B cell (primary cell): ENCODE data around the gene PAIP2. TPM values are rescaled to one million over a fixed set of nuclear protein-coding genes. Genes with fewer than 3 reads are reported as not detected.

ENCODE experiments used
- ATAC-seq: fragments of 200-7000 bp; cut with Tn5 transposase; one replicate; pipeline ENCODE4 v1.10.0; 2021; ENCODE audit warnings: low read depth, mild to moderate bottlenecking, moderate number of reproducible peaks, moderate library complexity
- CTCF ChIA-PET: fragments of 350-600 bp; sonication (Branson Sonifier 250); formaldehyde crosslinking; loops from one replicate; lab custom pipeline; 2021; ENCODE audit warnings: antibody characterized with exemption, inconsistent platforms; lab: Charles Lee
- POLR2A ChIA-PET: fragments of 350-600 bp; sonication (Branson Sonifier 250); formaldehyde crosslinking; loops from one replicate; lab custom pipeline; 2021; ENCODE audit warnings: antibody characterized with exemption; lab: Charles Lee
- DNase-seq: peaks from one replicate; pipeline ENCODE4 v3.0.0; 2013
- H2AFZ ChIP-seq: 2 replicates; pipeline ENCODE4 v1.6.1; 2012; ENCODE audit warnings: mild to moderate bottlenecking, low read depth, low read length; ENCODE audit not compliant: insufficient read depth, poor library complexity, severe bottlenecking
- H3K27ac ChIP-seq, 2 donors: 1 replicate in 1 of 2; 2 replicates in 1 of 2; pipeline ENCODE4 v1.5.1; 2012 to 2013; ENCODE audit warnings: low read length in 2 of 2, mild to moderate bottlenecking in 2 of 2, moderate library complexity in 1 of 2
- H3K27me3 ChIP-seq, 4 experiments: fragments of 200-600 bp in 1 of 4; sonication (generic) in 1 of 4; replicated peaks in 1 of 4; 1 replicate in 2 of 4; 2 replicates in 2 of 4; pipeline versions ENCODE4 v1.6.1 to v1.7.0; 2013 to 2016; ENCODE audit warnings: low read length in 3 of 4, mild to moderate bottlenecking in 2 of 4, mixed read lengths in 1 of 4, moderate library complexity in 1 of 4; ENCODE audit not compliant: insufficient read depth in 4 of 4, control insufficient read depth in 3 of 4; ENCODE audit errors: control extremely low read depth in 1 of 4
- H3K36me3 ChIP-seq, 2 experiments: replicated peaks in 1 of 2; 1 replicate in 1 of 2; 2 replicates in 1 of 2; pipeline versions ENCODE4 v1.6.1 to v1.7.1; 2013; ENCODE audit warnings: low read length in 1 of 2; ENCODE audit not compliant: insufficient read depth in 2 of 2, control insufficient read depth in 1 of 2; ENCODE audit errors: control extremely low read depth in 1 of 2, extremely low read depth in 1 of 2
- H3K4me1 ChIP-seq, 2 donors: fragments of 200-600 bp in 1 of 2; sonication (generic) in 1 of 2; 1 replicate in 1 of 2; 2 replicates in 1 of 2; pipeline versions ENCODE4 v1.5.1 to v1.6.1; 2013 to 2017; ENCODE audit warnings: low read length in 2 of 2; ENCODE audit not compliant: control insufficient read depth in 2 of 2, insufficient read depth in 2 of 2
- H3K4me2 ChIP-seq: replicated peaks from 2 replicates; pipeline ENCODE3; 2012; ENCODE audit warnings: mild to moderate bottlenecking, low read depth, low read length; ENCODE audit not compliant: poor library complexity, severe bottlenecking
- H3K4me3 ChIP-seq, 5 experiments: fragments of 200-600 bp in 1 of 5; sonication (generic) in 1 of 5; 1 replicate in 3 of 5; 2 replicates in 2 of 5; pipeline versions ENCODE4 v1.5.1 to v1.7.0; 2011 to 2016; ENCODE audit warnings: low read length in 4 of 5, mild to moderate bottlenecking in 4 of 5, low read depth in 2 of 5, control low read depth in 1 of 5, moderate library complexity in 1 of 5; ENCODE audit not compliant: insufficient read depth in 1 of 5; ENCODE audit errors: control extremely low read depth in 1 of 5, extremely low read depth in 1 of 5
- H3K79me2 ChIP-seq: fragments of 200-600 bp; sonication (generic); one replicate; pipeline ENCODE4 v1.6.0; 2016; ENCODE audit warnings: low read length; ENCODE audit not compliant: control insufficient read depth, insufficient read depth
- H3K9ac ChIP-seq: fragments of 200-600 bp; sonication (generic); 2 replicates; pipeline ENCODE4 v1.6.1; 2017; ENCODE audit warnings: mild to moderate bottlenecking, low read length, moderate library complexity
- H3K9me3 ChIP-seq, 3 donors: one replicate each; pipeline versions ENCODE4 v1.6.1 to v1.7.1; 2013; ENCODE audit warnings: low read length in 2 of 3; ENCODE audit not compliant: control insufficient read depth in 2 of 3, insufficient read depth in 1 of 3; ENCODE audit errors: control extremely low read depth in 1 of 3
- H4K20me1 ChIP-seq: 2 replicates; pipeline ENCODE4 v1.6.0; 2012; ENCODE audit warnings: mild to moderate bottlenecking, low read length; ENCODE audit not compliant: insufficient read depth, control insufficient read depth, poor library complexity, severe bottlenecking
- H3K27ac Mint-ChIP-seq: one replicate; pipeline ENCODE4 v1.8.0; 2021; ENCODE audit warnings: mixed read lengths
- H3K27me3 Mint-ChIP-seq: one replicate; pipeline ENCODE4 v1.8.0; 2021; ENCODE audit warnings: mixed read lengths
- H3K4me1 Mint-ChIP-seq: one replicate; pipeline ENCODE4 v1.8.0; 2021; ENCODE audit warnings: mixed read lengths
- H3K4me3 Mint-ChIP-seq: one replicate; pipeline ENCODE4 v1.8.0; 2021; ENCODE audit warnings: mixed read lengths
- H3K9me3 Mint-ChIP-seq: one replicate; pipeline ENCODE4 v1.8.0; 2022; ENCODE audit warnings: mixed read lengths; ENCODE audit not compliant: insufficient read depth
- EZH2 ChIP-seq: IDR thresholded peaks from 2 replicates; pipeline ENCODE4 v1.6.1; 2012; ENCODE audit warnings: borderline replicate concordance, low read depth, mild to moderate bottlenecking, moderate library complexity, low read length; ENCODE audit not compliant: insufficient read depth, poor library complexity, severe bottlenecking
- WGBS: methylation state at CpG from one replicate; pipeline ENCODE4 v1.1.5; 2013; ENCODE audit warnings: missing lambda C conversion rate; ENCODE audit not compliant: insufficient coverage; 5-methylcytosine and 5-hydroxymethylcytosine counted together
- intact Hi-C: fragments of 100-400 bp; cut with micrococcal nuclease; formaldehyde crosslinking; loops from one replicate; pipeline ENCODE4 v1.10.0; 2022
- polyA plus RNA-seq: library from polyadenylated mRNA; depleted of rRNA; stranded (reverse); fragments of >200 nt; gene quantifications from 2 replicates; pipeline ENCODE4 v1.2.3, GENCODE V29; 2012
- total RNA-seq, 2 donors: library from RNA; stranded (reverse); fragments of 120-200 nt in 1 of 2; gene quantifications; 1 replicate in 1 of 2; 2 replicates in 1 of 2; pipeline versions ENCODE4 v1.2.3 to v1.2.4, GENCODE V29; 2013 to 2022
- TF ChIP-seq, protein P1 (sequence below): fragments of 200-600 bp; IDR thresholded peaks from one replicate; pipeline ENCODE4 v1.8.0; 2022; ENCODE audit warnings: antibody characterized with exemption, mild to moderate bottlenecking

PAIP2 gene
- total and polyA plus RNA-seq, 2 donors (not counting 1 experiment from before 2014, with no cell fraction given) = 38.5 to 121 TPM

DNA sequence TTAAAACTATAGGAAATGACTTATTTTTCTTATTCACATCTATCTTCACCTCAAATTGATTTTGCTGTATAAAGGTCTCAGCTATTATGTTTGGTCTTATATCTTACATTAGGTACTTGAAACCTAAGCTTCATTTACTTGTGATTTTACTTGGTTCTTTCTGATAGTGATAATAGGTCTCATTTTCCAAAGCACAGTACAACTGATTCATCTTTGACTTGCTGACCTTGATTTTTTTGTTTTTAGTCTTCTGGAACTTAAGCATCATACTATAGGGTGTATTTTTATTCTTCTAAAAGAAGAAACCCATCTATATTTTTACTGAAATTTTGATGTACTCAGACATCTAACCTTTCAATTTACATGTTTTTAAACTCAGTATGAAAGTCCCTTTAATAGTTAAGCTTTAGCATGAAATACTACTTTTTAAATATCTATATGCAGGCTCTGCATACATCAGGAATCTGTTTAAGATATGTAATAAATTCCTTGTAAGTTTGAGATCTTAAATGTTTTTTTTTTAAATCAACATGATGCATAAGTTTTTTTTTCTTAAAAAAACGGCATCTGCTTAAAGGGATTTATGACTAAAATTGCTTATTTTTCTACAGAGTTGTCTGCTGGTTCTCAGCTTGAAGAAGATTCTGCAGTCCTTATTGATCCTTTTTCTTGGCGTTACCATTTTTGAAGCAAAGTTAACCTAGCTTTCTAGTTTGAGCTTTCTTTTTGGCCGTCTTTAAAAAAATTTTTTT, 34.9 kb upstream of the PAIP2 start:
- no peak overlapping the region for H3K4me3 ChIP-seq
- H3K79me2 ChIP-seq = peaks cover 100% of the 10 kb centered on the region
- WGBS = 83% methylated on average over 1 of the region's 3 CpGs
- H3K4me2 ChIP-seq = peak overlapping the region; percentile 20
- H3K9me3 ChIP-seq = no peaks in the 10 kb centered on the region
- peaks cover 0 to 8% of the 10 kb centered on the region in 2 experiments for H3K36me3 ChIP-seq
- H3K9me3 Mint-ChIP-seq = no peaks in the 10 kb centered on the region
- no peak for DNase-seq
- no peaks in the 10 kb centered on the region for H3K27me3 Mint-ChIP-seq
- H3K4me1 Mint-ChIP-seq = peaks cover 78% of the 10 kb centered on the region
- ATAC-seq = no peak
- POLR2A ChIA-PET = interaction anchor here (0.6 to 1.2 kb wide), 4 partner anchors 13 to 28 kb away, joined by 3 to 4 read pairs (median 4); no protein-coding TSS in a partner anchor
- intact Hi-C loops = no loop called here
- H4K20me1 ChIP-seq = peaks cover 96% of the 10 kb centered on the region
- H3K4me1 ChIP-seq = peaks cover 40 to 81% of the 10 kb centered on the region in 2 donors
- no peak for TF ChIP-seq EZH2
- TF ChIP-seq, protein P1, sequence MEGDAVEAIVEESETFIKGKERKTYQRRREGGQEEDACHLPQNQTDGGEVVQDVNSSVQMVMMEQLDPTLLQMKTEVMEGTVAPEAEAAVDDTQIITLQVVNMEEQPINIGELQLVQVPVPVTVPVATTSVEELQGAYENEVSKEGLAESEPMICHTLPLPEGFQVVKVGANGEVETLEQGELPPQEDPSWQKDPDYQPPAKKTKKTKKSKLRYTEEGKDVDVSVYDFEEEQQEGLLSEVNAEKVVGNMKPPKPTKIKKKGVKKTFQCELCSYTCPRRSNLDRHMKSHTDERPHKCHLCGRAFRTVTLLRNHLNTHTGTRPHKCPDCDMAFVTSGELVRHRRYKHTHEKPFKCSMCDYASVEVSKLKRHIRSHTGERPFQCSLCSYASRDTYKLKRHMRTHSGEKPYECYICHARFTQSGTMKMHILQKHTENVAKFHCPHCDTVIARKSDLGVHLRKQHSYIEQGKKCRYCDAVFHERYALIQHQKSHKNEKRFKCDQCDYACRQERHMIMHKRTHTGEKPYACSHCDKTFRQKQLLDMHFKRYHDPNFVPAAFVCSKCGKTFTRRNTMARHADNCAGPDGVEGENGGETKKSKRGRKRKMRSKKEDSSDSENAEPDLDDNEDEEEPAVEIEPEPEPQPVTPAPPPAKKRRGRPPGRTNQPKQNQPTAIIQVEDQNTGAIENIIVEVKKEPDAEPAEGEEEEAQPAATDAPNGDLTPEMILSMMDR = no peak
- CTCF ChIA-PET = interaction anchor here (0.6 to 1.3 kb wide), 4 partner anchors 10 to 326 kb away, joined by 3 read pairs; no protein-coding TSS in a partner anchor
- H3K27ac ChIP-seq = peak overlapping the region in 1 of 2 donors; percentile 38
- no peak overlapping the region for H3K27ac Mint-ChIP-seq
- no peak overlapping the region for H2AFZ ChIP-seq
- H3K27me3 ChIP-seq = no peaks in the 10 kb centered on the region
- no peak overlapping the region for H3K4me3 Mint-ChIP-seq
- H3K9ac ChIP-seq = no peak overlapping the region

DNA sequence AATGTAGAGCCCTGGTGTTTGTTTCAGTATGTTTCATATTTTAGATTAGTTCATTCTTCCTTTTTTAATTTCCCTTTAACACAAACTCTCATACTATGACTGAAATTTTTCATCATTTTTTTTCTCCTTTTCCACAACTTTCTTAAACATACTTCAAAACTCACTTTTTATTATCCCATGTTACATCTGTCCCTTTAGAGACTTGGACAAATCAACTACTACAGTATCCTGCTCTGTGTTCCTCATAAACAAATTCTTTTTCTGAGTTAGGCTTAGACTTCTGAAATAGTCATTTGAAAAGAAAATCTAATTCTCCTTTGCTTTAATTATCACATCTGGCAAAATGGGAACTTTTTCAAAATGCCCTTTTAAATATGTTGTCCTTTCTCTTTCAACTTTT, 32.9 kb upstream of the PAIP2 start:
- Histone ChIP-seq H3K27me3 (no peaks in the 10 kb centered on the region), H3K79me2 (peaks cover 100% of the 10 kb centered on the region), H3K4me3 (no peak overlapping the region), H3K9me3 (no peaks in the 10 kb centered on the region), H3K9ac (no peak overlapping the region), H2AFZ (no peak overlapping the region), H3K4me2 (peak overlapping the region; percentile 32), H4K20me1 (peaks cover 98% of the 10 kb centered on the region), H3K4me1 (peaks cover 26 to 69% of the 10 kb centered on the region in 2 donors), H3K36me3 (peaks cover 0 to 8% of the 10 kb centered on the region in 2 experiments), H3K27ac (peak overlapping the region in 1 of 2 donors; percentile 52)
- Mint-ChIP-seq H3K9me3 (no peaks in the 10 kb centered on the region), H3K4me1 (peaks cover 69% of the 10 kb centered on the region), H3K27ac (peak overlapping the region; percentile 58), H3K4me3 (peak overlapping the region; percentile 35), H3K27me3 (no peaks in the 10 kb centered on the region)
- no peak for DNase-seq
- POLR2A ChIA-PET = interaction anchor here (0.6 kb wide), 1 partner anchor 35 kb away, joined by 4 read pairs; no protein-coding TSS in a partner anchor
- CTCF ChIA-PET = interaction anchor here (0.8 kb wide), 1 partner anchor 11 kb away, joined by 3 read pairs; no protein-coding TSS in a partner anchor
- no peak for TF ChIP-seq EZH2
- TF ChIP-seq, protein P1 = no peak
- ATAC-seq = no peak
- intact Hi-C loops = no loop called here
